ENCODE measurements around the gene TCF4. TPM values are rescaled to one million over a fixed set of nuclear protein-coding genes. Genes with fewer than 3 reads are reported as not detected.

The TCF4 gene
- total RNA-seq, 1 experiment from 2014 or later, result 2.3 TPM

GRCh38 chr18:55351241-55351691 lies 236.7 kb downstream of the TCF4 start:
- POLR2A ChIA-PET, result no interaction called here
- CTCF ChIA-PET, result no interaction called here
- intact Hi-C loops (cut with micrococcal nuclease; ENCODE audit: unreplicated experiment), result no loop called here
- H3K4me1 ChIP-seq (ENCODE audit: control insufficient read depth, insufficient read depth, low read length), result no peaks in the 10 kb centered on the region
- ATAC-seq (no peak), DNase-seq (ENCODE audit: low read depth, low spot score) (no peak)
- in situ Hi-C loops (cut with HindIII; ENCODE audit: low pct_unique_long_range_greater_than_20kb, low sequenced_read_pairs), result no loop called here
- TF ChIP-seq TCF7L2 (IDR thresholded peaks at IDR 0.05; ENCODE audit: low read depth, low read length) (no peak), SIN3A (IDR thresholded peaks at IDR 0.05; ENCODE audit: borderline replicate concordance, insufficient read depth, low read depth, low read length) (no peak), REST (IDR thresholded peaks at IDR 0.05; ENCODE audit: insufficient read depth in 1 of 2, low read depth in 2 of 2, low read length in 1 of 2) (no peak), CTCF (IDR thresholded peaks at IDR 0.05) (no peak), POLR2AphosphoS5 (IDR thresholded peaks at IDR 0.05; ENCODE audit: low read depth, low read length) (no peak)
- no peaks in the 10 kb centered on the region for H3K27me3 ChIP-seq (ENCODE audit: control insufficient read depth, insufficient read depth, low read length)
- H3K36me3 ChIP-seq (ENCODE audit: control insufficient read depth, insufficient read depth, low read length), result no peaks in the 10 kb centered on the region
- no peaks in the 10 kb centered on the region for H3K9me3 ChIP-seq (ENCODE audit: control insufficient read depth, insufficient read depth, low read depth, low read length)
- no peak overlapping the region for H3K4me3 ChIP-seq (ENCODE audit: low read depth in 2 of 2, low read length in 2 of 2)
- no peak overlapping the region for H3K27ac ChIP-seq (ENCODE audit: low read length)
- no TSS peak for BruUV-seq (replicated peaks)

GRCh38 chr18:55349685-55350084 lies 238.3 kb downstream of the TCF4 start:
- intact Hi-C loops (cut with micrococcal nuclease; ENCODE audit: unreplicated experiment), result no loop called here
- no peak overlapping the region for H3K4me3 ChIP-seq (ENCODE audit: low read depth in 2 of 2, low read length in 2 of 2)
- no peaks in the 10 kb centered on the region for H3K9me3 ChIP-seq (ENCODE audit: control insufficient read depth, insufficient read depth, low read depth, low read length)
- H3K27ac ChIP-seq (ENCODE audit: low read length), result no peak overlapping the region
- no peaks in the 10 kb centered on the region for H3K4me1 ChIP-seq (ENCODE audit: control insufficient read depth, insufficient read depth, low read length)
- ATAC-seq, result no peak
- no TSS peak for BruUV-seq (replicated peaks)
- CTCF ChIA-PET, result no interaction called here
- in situ Hi-C loops (cut with HindIII; ENCODE audit: low pct_unique_long_range_greater_than_20kb, low sequenced_read_pairs), result no loop called here
- POLR2A ChIA-PET, result no interaction called here
- TF ChIP-seq POLR2AphosphoS5 (IDR thresholded peaks at IDR 0.05; ENCODE audit: low read depth, low read length), result no peak
- no peak for TF ChIP-seq TCF7L2 (IDR thresholded peaks at IDR 0.05; ENCODE audit: low read depth, low read length)
- TF ChIP-seq CTCF (IDR thresholded peaks at IDR 0.05), result no peak
- no peak for TF ChIP-seq REST (IDR thresholded peaks at IDR 0.05; ENCODE audit: insufficient read depth in 1 of 2, low read depth in 2 of 2, low read length in 1 of 2)
- no peak for TF ChIP-seq SIN3A (IDR thresholded peaks at IDR 0.05; ENCODE audit: borderline replicate concordance, insufficient read depth, low read depth, low read length)
- H3K27me3 ChIP-seq (ENCODE audit: control insufficient read depth, insufficient read depth, low read length), result no peaks in the 10 kb centered on the region
- no peak for DNase-seq (ENCODE audit: low read depth, low spot score)
- H3K36me3 ChIP-seq (ENCODE audit: control insufficient read depth, insufficient read depth, low read length), result no peaks in the 10 kb centered on the region

All from Panc1 (cell line).